ENCODE measurements around the gene HDAC1.
"Not testable (repeated sequence)": the region's sequence is repeated elsewhere in the genome, so short reads cannot be mapped to it uniquely, and the experiment has no call there.

Gene HDAC1

DNA sequence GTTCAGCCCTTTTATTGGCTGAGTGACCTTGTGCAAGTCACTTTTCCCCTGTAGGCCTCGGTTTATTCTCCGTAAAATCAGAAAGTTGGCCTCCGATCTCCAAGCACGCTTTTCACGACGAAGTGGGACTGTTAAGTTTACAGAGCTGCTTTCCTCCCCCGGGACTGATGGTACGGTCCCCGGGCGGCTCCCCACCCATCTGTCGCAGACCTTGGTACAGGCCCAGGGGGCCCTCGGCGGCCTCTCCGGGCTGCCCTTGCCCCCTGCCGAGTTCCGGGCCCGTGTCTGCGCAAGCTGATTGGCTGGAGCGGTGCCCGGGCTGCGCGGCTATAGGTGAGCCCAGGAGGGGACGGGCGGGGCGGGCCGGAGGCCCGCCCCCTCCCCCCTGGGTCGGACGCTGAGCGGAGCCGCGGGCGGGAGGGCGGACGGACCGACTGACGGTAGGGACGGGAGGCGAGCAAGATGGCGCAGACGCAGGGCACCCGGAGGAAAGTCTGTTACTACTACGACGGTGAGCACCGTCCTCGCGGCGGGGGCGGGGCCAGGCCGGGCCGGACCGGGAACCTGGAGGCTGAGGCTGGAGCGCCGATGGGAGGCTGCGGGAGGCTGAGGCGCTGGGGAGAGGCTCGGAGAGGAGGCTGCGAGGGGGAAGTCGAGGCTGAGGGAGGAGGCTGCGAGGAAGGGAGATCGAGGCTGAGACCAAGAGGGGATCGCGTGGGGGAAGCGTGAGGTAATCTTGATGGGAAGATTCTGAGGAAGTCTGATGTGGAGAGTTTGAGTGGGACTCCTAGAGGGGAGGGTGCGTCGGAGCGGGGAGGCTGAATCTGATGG lies at the start of gene HDAC1:
Gene HDAC1 (plus strand): TSS at position 376 of the 831 bp plus-strand sequence. CDS start 87 bp downstream, at position 463.
- FAIRE-seq: peak; percentile 93

GRCh38 chr1:32242341-32242851 lies 49.5 kb upstream of the HDAC1 start:
- FAIRE-seq (peak; percentile 69), DNase-seq (ENCODE audit: extremely low spot score, insufficient read length, low read depth) (no peak)

More for the DNA sequence above, at the start of gene HDAC1:
- DNase-seq (ENCODE audit: extremely low spot score, insufficient read length, low read depth): peak; percentile 97

- FAIRE-seq (no peak), DNase-seq (ENCODE audit: extremely low spot score, insufficient read length, low read depth) (no peak)
These were observed 45.0 kb upstream of the HDAC1 start, which contains the start of gene FAM167B for GRCh38 chr1:32246888-32247273. Gene FAM167B, plus strand, starts transcription at chr1:32247222. Its CDS starts 200 bp downstream, at chr1:32247422.

GRCh38 chr1:32247452-32247851 lies 44.4 kb upstream of the HDAC1 start:
- no peak for DNase-seq (ENCODE audit: extremely low spot score, insufficient read length, low read depth)
- no peak for FAIRE-seq

- FAIRE-seq (peak; percentile 76), DNase-seq (ENCODE audit: extremely low spot score, insufficient read length, low read depth) (peak; percentile 74)
These were observed 43.6 kb upstream of the HDAC1 start for GRCh38 chr1:32247983-32248889.

DNA sequence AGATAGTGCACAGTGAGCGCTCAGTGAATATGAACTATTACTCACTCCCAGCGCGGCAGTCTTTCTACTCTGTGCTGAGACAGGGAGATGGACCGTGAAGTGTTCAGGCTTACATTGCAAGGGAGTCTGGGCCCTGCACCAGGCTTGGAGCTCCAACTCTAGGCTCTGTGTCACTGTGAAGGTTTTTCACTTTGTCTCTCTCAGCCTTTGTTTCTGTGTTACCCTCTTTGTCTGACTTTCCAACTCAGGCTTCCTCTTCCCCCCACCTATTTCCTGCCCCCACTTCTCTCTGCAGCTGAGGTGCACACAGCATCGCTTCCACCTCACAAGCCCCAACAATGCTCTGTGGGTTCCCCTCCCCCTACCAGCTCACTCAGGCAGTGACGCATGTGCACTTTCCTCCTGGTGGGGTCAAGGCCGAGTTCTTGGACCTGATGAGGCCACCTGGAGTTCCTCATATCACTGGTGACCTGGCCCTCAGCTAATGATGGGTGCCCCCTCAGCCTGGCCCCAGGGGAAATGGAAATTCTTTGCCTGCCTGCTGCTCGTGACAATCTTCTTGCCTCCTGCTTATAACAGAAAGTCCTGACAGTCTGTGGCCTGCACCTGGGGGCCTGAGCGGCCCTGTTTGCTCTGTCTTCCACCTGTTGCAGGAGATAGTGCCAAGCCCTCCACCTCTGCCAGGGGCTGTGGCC lies 41.9 kb upstream of the HDAC1 start:
- peak; percentile 97 for FAIRE-seq
- DNase-seq (ENCODE audit: extremely low spot score, insufficient read length, low read depth): peak; percentile 80

- DNase-seq (ENCODE audit: extremely low spot score, insufficient read length, low read depth): peak; percentile 39
- FAIRE-seq: peak; percentile 77
These were observed 40.8 kb upstream of the HDAC1 start, which contains the start of gene LCK for GRCh38 chr1:32250893-32251716. Gene LCK, plus strand, starts transcription at chr1:32251265. Its CDS starts 23,065 bp downstream, at chr1:32274330.

DNA sequence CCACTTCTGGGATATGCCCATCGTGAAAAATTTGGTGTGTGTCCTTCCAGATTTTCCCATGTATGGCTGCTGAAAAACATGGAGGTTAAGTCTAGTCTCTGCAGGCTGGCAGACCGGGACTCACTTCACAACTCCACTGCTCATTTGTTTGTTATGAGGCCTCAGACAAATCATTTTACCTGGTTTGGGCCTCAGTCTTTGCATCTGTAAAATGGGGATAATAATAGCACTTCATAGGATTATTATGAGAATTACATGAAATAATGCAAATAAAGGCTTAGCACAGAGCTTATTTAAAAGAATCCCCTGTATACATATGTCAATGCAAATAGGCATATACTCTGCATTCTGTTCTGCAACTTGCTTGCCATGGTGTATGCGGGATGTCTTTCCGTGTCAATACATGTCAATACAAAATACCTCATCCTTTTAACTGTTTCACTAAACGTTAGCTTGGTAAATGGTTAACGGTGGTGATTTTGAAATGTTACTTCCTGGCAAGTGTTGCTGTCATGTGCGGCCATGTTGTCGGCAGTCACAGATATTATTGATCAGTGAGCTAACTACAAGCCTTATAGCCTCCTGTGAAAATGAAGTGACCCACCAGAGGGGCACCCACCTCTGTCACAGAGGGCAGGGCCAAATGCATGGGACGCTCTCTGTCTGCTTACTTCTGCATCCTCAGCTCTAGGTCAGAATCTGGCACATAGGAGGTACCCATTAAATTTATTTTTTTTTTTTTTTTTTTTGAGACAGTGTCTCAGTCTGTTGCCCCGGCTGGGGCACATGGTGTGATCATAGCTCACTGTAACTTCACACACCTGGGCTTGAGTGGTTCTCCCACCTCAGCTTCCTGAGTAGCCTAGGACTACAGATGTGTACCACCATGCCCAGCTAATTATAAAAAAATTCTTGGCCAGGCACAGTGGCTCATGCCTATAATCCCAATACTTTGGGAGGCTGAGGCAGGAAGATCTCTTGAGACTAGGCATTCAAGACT lies 36.5 kb upstream of the HDAC1 start:
- FAIRE-seq: peak; percentile 79
- no peak for DNase-seq (ENCODE audit: extremely low spot score, insufficient read length, low read depth)

GRCh38 chr1:32256473-32257226 lies 35.2 kb upstream of the HDAC1 start:
- FAIRE-seq (peak; percentile 68), DNase-seq (ENCODE audit: extremely low spot score, insufficient read length, low read depth) (no peak)

DNA sequence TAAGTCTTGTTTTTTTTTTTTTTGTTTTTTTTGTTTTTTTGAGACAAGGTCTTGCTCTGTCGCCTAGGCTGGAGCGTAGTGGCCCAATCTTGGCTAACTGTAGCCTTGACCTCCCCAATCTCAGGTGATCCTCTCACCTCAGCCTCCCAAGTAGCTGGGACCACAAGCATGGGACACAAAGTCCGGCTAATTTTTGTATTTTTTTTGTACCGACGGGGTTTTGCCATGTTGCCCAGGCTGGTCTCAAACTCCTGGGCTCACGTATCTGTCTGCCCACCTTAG lies 34.7 kb upstream of the HDAC1 start:
- FAIRE-seq: no peak
- DNase-seq (ENCODE audit: extremely low spot score, insufficient read length, low read depth): no peak

DNA sequence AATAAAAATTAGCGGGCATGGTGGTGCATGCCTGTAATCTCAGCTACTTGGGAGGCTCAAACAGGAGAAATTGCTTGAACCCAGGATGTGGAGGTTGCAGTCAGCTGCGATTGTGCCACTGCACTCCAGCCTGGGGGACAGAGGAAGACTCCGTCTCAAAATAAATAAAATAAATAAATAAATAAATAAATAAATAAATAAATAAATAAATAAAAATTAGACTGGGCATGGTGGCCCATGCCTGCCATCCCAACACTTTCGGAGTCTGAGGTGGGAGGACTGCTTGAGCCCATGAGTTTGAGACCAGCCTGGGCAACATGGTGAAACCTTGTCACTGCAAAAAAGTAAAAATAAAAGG lies 28.7 kb upstream of the HDAC1 start:
- FAIRE-seq: not testable (repeated sequence)

DNA sequence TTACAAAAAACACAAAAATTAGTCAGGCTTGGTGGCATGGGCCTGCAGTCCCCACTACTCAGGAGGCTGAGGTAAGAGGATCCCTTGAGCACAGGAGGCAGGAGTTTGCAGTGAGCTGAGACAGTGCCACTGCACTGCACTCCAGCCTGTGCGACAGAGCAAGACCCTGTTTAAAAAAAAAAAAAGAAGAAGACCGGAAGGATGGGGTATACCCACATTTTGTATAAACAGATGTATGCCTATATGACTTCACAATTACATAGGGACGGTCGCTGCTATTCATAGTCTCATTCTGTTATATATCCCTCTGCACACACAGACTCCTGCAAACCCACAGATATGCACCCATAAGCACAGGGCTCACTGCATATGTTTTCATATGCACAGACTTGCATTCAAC lies 28.1 kb upstream of the HDAC1 start:
- FAIRE-seq: peak; percentile 65
- no peak for DNase-seq (ENCODE audit: extremely low spot score, insufficient read length, low read depth)

More for the DNA sequence above, 28.7 kb upstream of the HDAC1 start:
- DNase-seq (ENCODE audit: extremely low spot score, insufficient read length, low read depth): not testable (repeated sequence)

DNA sequence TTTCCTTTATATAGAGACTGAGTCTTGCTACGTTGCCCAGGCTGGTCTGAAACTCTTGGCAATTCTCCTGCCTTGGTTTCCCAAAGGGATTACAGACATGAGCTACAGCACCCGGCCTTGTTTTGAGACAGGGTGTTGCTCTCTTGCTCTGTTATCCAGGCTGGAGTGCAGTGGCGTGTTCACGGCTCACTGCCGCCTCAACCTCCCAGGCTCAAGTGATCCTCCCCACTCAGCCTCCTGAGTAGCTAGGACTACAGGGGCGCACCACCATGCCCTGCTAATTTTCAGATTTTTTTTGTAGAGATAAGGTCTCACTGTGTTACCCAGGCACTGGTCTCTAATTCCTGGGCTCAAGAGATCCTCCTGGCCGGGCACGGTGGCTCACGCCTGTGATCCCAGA lies 26.0 kb upstream of the HDAC1 start:
- DNase-seq (ENCODE audit: extremely low spot score, insufficient read length, low read depth) (no peak), FAIRE-seq (no peak)

GRCh38 chr1:32266921-32267591 lies 24.8 kb upstream of the HDAC1 start:
- FAIRE-seq: no peak
- DNase-seq (ENCODE audit: extremely low spot score, insufficient read length, low read depth): no peak

DNA sequence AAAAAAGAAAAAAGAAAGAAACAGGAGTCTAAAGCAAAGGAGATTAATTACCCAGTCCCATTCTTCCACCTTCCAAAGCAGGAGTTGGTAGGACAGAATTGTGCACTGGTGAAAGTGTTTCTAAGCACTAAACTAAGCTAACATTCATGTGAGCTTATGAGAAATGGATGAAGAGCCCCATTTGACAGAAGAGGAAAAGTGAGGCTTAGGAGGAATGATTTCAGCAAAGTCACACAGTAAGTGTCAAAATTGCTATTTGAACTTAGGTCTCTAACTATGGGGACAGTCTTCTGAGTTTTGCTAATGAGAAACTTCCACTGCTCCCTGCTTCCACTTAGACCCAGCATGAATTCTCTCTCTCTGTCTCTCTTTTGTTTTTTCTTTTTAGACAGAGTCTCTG lies 22.1 kb upstream of the HDAC1 start:
- DNase-seq (ENCODE audit: extremely low spot score, insufficient read length, low read depth) (no peak), FAIRE-seq (no peak)

- FAIRE-seq (peak; percentile 57), DNase-seq (ENCODE audit: extremely low spot score, insufficient read length, low read depth) (no peak)
These were observed 19.1 kb upstream of the HDAC1 start for GRCh38 chr1:32272557-32273390.
